ENCODE measurements around the gene CREB3L2.

DNA sequence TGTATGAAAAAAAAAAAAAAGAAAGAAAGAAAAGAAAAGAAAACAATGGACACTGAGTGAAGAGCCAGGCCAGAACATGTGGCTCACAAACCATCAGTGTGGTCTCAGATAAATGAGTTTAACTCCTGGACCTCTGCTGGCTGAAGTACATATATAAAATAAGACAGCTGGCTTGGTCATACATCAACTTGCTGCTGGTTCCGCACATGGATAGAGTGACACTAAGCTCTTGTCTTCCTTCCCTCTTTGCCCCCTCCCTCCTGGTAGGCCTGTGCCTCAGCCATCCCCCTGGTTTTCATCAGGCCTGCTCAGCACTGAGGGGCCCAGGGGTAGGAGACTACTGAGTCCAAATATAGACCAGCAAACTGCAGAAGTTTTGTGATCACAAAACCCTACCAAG lies 97.1 kb downstream of the CREB3L2 start:
- TF ChIP-seq CHD1 (IDR thresholded peaks at IDR 0.05; ENCODE audit: low read depth, low read length) = no peak
- no peak for TF ChIP-seq SMC3 (IDR thresholded peaks at IDR 0.05; ENCODE audit: low read depth, low read length)
- TF ChIP-seq POLR2A (IDR thresholded peaks at IDR 0.05; ENCODE audit: low read depth, low read length) = no peak
- no peak for TF ChIP-seq ELK1 (IDR thresholded peaks at IDR 0.05; ENCODE audit: borderline replicate concordance, low read depth, low read length)
- TF ChIP-seq CTCF (conservative IDR thresholded peaks at IDR 0.05; ENCODE audit: low read depth, low read length) = no peak
- TF ChIP-seq RFX5 (IDR thresholded peaks at IDR 0.05; ENCODE audit: low read depth, low read length) = no peak
- no peak for TF ChIP-seq BHLHE40 (IDR thresholded peaks at IDR 0.05; ENCODE audit: low read depth, low read length)
- no peak for TF ChIP-seq RAD21 (IDR thresholded peaks at IDR 0.05; ENCODE audit: low read length)
- no peak for TF ChIP-seq USF2 (IDR thresholded peaks at IDR 0.05; ENCODE audit: low read depth, low read length)
- TF ChIP-seq FOS (IDR thresholded peaks at IDR 0.05; ENCODE audit: low read depth, low read length) = no peak
- TF ChIP-seq NFE2L2 (IDR thresholded peaks at IDR 0.05; ENCODE audit: low read depth, low read length) = no peak
- TF ChIP-seq MXI1 (IDR thresholded peaks at IDR 0.05; ENCODE audit: borderline replicate concordance, low read depth, low read length) = no peak
